NCI-H2227 (cell line): Measurements from ENCODE around the gene COL1A2.

Experiments used
- DNase-seq: peaks from one replicate; lab custom pipeline; 2025; ENCODE audit not compliant: unreplicated experiment; lab: John Stamatoyannopoulos, UW

The COL1A2 gene

DNA sequence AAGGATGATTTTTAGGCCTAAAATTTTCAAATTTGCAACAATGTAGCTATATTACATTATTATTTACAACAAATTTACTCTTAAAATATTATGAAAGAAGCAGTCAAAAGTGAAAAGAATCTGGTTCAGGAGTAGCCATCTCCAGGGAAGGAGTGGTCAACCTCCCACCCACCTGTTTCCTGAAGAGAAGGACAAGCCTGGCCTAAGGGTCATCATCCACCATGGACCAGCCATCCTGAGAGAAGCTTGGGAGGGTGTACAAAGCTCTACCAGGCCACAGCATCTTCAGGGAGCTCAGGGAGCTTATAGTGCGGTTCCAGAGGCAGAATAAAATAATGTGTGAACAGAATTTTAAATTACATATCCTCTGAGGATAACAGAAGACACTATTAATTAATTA, 38.1 kb downstream of the COL1A2 start:
- no peak for DNase-seq

DNA sequence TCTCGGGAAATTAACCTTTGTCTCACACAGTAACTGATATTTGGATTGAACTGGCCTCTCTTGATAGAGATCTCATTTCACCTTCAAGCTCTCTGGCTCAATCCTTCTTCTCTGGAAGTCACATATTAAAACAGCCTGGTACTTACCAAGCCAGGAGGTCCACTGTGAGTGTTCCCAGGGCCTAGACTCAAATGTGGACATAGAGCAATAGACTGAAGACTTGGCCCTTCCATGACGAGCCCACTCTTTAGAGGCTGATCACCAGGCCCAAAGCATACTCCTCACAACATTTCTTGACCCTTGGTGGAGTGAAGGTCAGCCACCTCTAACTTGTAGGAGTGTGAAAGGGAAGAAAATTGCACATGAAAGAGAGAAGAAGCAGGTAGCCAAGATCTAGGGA, 38.5 kb downstream of the COL1A2 start:
- DNase-seq, result no peak

DNA sequence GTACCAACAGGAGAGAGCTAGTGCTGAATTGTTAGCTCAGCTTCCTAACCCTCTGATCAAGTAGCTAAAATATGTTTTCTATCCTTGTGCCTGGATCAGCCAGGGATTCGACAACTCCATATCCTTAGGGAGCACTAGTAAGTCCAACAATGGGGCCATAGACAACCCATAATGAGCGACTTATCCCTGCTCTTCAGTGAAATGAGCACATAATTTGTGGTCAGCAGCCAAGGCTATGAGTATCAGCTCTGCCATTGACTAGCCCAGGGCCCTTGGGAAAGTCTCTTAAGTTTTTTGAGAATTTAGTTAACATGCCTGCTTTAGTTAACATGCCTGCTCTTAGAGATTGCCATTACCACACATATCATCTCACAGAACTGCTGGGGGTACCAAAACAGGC, 39.3 kb downstream of the COL1A2 start:
- DNase-seq, result no peak

DNA sequence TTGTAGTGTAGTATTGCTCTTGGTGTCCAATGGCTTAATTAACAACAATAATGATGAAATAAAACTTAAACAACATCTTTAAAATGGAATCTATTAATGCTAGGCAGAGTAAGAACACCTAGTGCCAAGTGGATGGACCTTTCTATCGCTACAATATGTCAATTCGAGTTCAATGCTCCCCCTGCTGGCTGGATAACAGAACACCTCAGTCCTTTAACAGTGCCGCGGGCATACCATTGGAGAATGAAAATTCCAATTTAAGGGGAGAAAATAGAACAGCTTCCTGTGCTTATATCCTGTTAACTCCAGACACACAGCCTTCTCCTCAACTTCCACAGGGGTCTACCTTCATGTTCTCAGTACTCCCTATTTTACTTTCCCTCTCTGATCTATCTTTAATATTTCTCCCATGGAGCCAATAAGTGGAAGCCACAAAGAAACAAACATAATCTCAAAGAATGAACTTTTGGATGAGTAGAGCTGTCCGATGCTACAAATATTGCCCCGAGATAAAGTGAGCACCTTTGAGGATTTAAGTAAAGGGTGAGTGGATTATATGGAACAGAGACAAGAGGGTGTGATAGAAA, 41.4 kb downstream of the COL1A2 start:
- DNase-seq, result peak; percentile 92

DNA sequence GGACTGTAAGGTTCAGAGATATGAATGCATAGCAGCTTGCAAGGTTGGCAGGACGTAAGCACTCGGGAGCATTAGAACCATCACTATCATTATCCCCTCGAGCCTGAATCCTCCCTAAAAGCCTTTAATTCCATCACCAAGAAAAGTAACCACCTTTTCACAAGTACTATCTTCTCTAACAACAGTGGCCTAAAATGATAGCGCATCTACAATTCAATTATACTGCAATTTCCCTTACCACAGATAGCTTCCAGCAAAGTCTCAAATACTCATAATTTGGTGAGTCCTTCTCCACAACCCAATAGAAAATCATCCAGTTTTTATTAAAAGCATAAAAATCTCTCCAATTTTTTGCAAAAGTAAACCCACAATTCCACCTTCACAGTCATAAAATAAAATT, 42.0 kb downstream of the COL1A2 start:
- DNase-seq, result peak; percentile 84

DNA sequence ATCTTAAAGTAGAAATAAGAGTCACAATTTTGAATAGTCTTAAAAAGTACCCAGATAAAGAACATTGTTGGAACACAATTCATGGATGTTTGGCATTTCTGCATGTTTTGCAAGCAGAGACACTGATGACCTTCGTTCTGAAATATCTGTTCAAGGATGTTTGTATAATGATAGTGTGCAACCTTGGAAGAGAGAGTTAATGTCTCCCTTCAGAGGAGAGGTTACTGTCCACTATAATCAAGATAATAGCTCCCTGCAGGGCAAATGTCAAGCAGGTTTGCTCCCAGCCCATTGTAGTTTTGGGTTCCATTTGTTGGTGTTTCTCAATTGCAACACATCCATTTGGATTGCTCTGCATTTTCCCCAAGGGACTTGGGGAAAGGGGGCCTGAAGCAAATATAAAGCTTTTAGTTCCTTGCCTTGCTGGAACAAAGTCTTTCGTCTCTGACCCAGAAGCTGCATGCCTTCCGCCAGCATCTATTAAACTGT, 45.2 kb downstream of the COL1A2 start:
- peak; percentile 93 for DNase-seq

DNA sequence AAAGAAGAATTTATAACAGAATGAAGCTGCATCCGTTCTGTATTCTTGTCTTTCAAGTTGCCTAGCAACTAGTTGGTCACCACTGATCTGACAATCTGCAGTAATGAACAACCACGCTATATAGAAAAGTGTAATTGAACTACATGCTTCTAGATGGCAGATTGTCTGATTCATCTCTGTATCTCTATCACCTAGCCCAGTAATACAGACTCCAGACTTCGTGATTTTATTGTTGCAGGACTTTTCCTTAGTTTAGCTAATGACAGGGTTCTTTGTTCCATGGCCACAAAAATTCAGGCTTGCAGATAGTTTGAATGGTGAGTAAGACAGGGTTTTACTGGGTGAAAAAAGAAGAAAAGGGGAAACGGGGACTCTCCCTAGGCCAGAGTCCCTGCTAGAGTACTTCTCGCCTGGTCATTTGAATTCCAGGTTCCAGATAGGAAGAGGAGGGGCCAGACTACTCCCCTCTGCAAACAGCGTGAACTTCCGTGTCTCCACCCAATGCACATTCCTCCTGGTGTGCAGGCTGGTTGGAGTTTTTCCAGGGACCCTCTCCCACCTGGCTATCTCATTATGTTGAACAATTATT, 45.9 kb downstream of the COL1A2 start:
- DNase-seq, result peak; percentile 83

DNA sequence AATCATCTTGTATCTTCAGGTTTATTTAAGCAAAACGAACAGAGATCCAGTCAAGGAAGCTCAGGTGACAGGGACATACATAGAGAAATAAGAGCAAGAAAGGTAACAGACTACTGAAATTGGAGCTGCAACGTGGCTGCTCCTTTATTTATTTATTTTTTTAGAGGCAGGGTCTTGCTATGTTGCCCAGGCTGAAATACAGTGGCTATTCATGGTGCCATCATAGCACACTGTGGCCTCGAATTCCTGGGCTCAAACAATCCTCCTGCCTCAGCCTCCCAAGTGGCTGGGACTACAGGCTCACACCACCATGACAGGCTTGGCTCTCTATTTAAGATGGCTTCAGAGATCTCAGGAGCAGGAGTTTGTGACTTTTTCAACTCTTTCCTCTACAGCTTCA, 46.4 kb downstream of the COL1A2 start:
- DNase-seq, result no peak

DNA sequence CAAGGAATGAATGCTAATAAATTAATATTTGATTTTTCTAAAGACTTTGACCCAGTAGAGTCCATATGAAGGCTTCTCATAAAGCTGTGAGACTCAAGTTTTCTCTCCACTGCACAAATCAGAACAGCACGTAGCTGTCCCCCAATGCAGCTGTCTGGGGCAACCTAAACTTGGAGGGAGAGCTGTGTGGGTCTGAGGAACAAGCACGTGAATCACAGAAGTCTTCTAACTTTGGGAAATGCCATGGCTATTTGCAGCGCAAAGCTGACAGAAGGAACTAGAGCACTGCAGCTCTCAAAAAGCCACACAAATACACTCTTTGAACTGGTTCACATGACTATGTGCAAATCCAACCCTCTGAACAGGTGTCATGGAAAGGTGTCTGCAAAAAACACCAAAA, 47.9 kb downstream of the COL1A2 start:
- DNase-seq, result no peak

DNA sequence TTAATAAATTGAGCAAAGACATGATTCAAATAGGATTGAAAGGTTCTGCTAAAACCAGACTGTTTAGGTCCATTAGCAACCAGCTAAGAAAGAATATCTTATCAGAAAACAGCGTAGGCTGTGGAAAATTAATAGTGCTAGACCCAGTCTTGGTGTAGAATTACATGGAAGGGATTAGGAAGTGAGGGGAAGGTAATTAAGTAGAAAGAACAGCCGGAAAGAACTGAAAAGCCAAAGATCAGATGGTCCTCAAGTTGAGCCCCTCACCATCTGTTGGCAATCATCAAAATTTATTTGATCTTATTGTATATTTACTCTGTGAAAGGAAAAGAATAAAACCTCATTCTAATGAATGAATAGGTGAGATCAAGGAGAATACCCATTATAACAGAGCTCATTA, 50.1 kb downstream of the COL1A2 start:
- DNase-seq, result no peak

DNA sequence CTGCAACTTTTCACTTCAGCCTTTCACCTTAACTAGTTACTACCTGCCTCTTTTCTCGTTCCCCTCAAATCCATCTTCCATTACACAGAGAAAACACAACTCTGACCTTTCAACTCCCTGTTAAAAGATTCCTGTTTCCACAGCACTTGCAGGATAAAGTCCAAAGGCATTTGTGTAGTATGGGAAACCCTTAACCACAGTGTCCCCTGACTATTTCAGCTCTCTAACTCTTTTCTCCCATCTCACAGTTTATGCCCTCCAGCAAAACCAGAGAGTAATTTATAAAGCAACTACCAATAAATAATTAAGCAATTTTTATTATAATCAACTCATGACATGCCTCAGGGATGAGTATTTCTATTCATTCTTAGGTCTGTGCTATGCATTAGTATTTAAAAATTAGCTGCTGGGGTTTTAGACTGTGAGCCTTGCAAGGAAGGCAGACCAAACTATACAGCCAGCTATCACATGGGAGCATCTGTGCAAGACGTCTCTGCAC, 51.0 kb downstream of the COL1A2 start:
- no peak for DNase-seq

DNA sequence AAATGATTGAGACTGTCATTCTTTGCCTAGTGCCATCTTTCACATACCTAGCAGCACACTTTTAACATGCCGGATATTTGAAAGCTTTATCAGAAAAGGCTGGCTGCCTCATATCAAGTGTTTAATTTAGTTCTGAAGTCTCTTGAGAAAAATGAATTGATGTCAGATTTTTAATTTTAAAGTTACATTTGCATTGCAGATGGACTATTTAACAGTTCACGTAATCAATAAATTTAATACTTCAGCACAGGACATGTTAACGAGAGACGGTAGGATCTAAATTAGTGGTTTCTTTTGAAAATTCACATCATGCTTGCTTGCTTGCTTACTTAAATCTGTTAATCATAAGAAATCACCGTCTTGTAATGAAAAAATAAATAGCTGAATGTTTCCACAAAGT, 51.6 kb downstream of the COL1A2 start:
- no peak for DNase-seq

DNA sequence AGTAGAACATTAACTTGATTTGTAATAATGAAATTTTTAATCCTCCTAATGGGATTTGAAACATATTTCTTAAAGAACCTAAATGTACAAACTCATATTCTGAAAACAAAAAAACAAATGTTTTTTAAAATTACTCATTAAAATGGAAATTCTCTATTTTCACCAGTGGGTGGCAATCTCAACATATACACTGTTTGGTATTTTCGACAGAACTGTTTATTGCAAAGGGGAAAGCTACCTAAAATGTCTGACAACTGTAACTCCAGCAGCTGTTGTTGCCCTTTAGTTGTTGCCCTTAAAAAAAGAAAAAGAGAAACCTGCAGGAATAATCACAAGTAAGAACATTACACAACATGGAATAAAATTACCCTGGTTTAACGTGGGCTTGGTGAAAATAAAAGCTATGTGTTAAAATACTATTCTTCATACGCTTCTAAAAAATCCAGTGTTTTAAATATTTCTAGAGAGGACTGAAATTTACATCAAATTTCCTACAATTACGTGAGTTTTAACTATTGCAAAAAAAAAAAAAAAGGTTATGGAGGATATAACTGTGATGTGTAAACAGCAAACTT, 54.5 kb downstream of the COL1A2 start:
- peak; percentile 66 for DNase-seq

DNA sequence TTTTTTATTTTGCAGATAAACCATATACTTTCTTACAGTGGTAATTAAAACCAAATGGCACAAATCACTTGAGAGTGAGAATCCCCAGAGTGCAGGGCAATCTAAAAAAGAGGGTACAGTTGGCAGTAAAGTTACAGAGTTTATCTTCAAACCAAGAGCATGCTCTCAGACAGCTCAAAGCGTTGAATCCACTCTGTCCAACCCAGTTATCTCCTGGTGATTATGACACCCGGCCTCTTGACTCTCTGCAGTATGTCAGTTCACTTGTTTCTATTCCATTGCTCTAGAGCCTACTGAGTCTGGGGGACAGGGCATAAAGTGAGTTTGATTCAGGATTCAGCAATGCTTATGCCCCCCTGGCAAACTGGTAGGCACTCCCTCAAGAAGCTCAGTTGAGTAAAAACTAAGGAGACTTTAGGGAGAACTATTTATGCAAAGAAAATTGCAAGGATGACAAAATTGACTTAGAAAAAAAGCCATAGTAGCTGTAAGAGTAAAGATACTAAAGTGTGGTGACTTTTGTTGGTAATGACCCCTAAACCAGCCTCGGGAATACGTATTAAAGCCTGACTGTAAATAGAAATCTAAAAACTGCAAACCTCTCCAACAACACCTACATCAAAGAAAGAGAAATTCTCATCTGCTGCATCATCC, 55.5 kb downstream of the COL1A2 start:
- no peak for DNase-seq

DNA sequence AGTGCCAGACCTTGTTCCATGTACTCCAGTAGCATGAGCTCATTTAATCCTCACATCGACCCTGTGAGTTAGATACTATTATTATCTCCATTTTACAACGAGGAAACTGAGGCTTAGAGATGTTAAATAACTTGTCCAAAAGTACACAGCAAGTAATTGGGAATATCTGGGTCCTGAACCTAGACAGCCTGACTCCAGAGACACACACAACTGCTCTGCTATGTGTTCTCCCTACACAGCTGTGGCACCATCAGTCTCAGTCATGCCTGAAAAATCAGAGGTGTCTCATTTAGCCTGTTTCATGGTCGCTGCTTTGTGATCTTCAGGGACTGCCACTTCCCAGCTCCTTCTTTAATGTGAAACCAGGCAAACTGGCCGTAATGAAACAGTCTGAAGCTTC, 56.5 kb downstream of the COL1A2 start:
- no peak for DNase-seq

DNA sequence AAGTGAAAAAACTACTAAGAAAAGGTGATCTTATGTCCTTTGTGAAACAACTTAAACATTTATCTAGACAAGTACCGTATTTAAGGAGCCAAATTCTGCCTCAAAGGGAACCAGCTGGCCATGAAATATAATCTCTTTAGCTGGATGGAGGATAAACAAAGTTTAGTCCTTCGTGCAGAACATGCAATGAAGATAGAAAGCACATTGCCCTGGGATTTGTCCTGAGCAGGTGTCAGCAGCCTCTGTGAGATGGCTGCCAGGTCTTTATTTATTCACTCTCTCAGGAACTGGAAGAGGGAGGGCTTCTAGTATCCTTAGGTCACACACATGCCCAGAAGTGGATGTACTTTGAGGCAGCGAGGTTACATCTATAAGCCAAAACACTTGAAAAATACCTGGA, 57.5 kb downstream of the COL1A2 start:
- no peak for DNase-seq

DNA sequence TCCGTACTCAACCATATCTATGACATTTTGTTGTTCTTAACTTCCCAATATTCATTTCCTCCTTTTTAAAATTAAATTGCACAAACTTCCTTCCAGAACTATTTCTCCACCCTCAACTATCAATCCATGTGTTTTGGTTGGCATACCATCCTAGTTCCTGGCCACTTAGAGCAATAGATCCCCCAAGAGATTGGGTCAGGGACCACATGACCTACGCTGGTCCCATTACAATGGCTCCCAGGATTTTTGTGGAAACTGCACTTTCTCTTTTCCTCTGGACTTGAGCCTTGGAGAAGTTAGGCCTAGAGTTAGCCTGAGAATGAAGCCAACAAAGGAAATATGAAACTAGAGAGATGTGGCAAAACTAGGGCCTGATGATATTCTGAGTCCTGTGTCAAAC, 59.2 kb downstream of the COL1A2 start:
- no peak for DNase-seq

DNA sequence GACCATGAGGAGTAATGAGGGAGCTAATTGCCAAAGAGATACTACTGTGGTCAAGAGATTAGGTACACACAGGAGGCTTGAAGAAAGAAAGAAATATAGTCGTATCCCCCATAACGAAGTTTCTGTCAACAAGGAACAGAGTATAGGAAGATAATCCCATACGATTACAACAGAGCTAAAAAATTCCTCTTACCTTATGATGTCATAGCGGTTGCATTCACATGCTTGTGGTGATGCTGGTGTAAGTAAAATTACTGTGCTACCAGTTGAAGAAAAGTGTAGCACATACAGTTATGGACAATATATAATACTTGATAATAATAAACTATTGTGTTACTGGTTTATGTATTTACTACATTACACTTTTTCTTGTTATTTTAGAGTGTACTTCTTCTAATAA, 63.3 kb downstream of the COL1A2 start:
- no peak for DNase-seq

DNA sequence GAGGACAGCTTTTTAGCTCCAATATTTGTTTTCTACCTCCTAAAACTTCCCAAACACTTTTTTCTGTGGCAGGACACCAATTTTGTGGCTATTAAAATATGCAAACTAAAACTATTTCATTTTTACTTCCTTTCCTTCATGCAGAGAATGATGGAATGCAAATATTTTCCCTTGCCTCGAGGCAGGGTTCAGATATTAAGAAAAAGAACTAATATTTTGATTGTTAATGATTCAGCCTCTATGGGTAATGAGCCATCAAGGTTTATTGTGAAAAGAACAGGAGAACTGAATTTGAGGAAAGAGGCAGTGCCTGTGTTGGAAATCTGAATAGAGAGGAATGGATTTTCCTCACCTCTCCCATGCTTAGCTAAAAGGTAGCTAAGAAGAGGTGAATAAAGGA, 71.8 kb downstream of the COL1A2 start:
- no peak for DNase-seq

DNA sequence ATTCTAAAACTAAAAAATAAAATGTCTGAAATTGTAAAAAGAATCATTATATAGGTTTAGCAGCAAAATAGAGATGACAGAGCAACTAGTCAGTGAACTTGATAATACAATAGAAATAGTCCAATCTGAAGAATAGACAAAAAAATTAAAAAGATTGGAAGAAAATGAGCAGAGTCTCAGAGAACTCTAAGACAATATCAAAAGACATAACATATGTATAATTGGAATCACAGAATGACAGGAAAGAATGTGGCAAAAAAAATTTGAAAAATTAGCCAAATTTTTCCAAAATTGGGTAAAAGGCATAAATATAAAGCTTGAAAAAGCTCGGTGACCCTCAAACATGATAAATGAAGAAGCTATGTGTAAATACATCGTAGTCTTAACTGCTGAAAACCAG, 76.9 kb downstream of the COL1A2 start:
- DNase-seq, result no peak

DNA sequence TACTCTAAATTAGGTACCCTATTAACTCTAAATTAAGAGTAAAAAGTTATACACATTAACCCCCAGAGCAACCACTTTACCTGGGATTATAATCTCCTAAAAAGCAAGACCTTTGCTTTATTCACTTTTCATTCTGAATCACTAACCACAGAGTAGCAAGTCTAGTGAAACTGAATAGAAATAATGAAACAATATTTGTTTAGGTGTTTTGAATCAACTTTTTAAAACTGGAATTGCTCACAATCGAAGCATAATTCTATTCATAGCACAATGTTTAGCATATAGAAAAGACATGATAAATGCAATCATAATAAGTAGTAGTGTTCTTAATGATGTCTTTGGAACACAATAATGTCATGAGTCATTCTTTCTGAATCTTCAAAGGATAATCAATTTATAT, 77.9 kb downstream of the COL1A2 start:
- DNase-seq, result no peak

DNA sequence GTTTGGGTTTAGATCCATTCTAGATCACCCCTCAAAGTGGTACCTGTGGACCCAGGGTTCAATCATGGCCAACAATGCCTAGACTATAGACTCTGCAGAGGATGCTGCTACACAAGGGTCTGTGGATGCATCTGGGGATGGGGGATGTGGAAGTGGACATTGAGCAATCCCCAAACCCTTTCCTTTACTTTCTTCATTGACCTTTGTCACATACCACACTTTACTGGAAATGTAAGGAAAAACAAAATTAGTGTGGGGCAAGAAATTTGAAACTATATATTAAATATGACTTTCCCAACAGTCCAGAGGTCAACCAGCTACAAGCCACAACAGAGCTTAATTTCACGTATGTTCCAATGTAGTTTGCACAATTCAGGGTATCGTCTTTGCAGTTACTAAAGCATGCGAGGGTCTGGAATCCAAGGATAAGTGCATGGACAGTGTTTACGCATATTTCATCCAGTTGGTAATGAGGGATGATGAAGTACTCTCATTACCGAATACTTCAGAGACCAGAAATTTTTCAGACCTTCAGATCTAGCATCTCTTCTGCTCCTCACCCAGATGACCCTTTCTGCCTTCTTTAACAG, 81.7 kb downstream of the COL1A2 start:
- DNase-seq, result no peak
